SU-DHL-6 (cell line): Measurements from ENCODE around the gene TNFRSF21.

Experiments used
- EZH2phosphoT487 ChIP-seq: fragments of 200-600 bp; sonication (generic), shearing (Covaris generic); conservative IDR thresholded peaks from 2 replicates; pipeline ENCODE4 v1.6.1; 2018; ENCODE audit warnings: mild to moderate bottlenecking, antibody characterized with exemption, low read length, moderate library complexity, mixed read lengths
- TF ChIP-seq, protein P1 (sequence below): fragments of 200-600 bp; sonication (generic); IDR thresholded peaks from one replicate; pipeline ENCODE4 v1.5.1; 2017; ENCODE audit warnings: antibody characterized with exemption, mild to moderate bottlenecking, low read length, moderate library complexity; ENCODE audit not compliant: insufficient read depth, poor library complexity, severe bottlenecking

- TF ChIP-seq, protein P1, sequence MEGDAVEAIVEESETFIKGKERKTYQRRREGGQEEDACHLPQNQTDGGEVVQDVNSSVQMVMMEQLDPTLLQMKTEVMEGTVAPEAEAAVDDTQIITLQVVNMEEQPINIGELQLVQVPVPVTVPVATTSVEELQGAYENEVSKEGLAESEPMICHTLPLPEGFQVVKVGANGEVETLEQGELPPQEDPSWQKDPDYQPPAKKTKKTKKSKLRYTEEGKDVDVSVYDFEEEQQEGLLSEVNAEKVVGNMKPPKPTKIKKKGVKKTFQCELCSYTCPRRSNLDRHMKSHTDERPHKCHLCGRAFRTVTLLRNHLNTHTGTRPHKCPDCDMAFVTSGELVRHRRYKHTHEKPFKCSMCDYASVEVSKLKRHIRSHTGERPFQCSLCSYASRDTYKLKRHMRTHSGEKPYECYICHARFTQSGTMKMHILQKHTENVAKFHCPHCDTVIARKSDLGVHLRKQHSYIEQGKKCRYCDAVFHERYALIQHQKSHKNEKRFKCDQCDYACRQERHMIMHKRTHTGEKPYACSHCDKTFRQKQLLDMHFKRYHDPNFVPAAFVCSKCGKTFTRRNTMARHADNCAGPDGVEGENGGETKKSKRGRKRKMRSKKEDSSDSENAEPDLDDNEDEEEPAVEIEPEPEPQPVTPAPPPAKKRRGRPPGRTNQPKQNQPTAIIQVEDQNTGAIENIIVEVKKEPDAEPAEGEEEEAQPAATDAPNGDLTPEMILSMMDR, result no peak
- no peak for TF ChIP-seq EZH2phosphoT487
Observed at GRCh38 chr6:47303342-47303741, 6.4 kb downstream of the TNFRSF21 start.
